ENCODE results near the gene FARP2.
"Not testable (repeated sequence)": the region's sequence is repeated elsewhere in the genome, so short reads cannot be mapped to it uniquely, and the experiment has no call there.

The FARP2 gene

DNA sequence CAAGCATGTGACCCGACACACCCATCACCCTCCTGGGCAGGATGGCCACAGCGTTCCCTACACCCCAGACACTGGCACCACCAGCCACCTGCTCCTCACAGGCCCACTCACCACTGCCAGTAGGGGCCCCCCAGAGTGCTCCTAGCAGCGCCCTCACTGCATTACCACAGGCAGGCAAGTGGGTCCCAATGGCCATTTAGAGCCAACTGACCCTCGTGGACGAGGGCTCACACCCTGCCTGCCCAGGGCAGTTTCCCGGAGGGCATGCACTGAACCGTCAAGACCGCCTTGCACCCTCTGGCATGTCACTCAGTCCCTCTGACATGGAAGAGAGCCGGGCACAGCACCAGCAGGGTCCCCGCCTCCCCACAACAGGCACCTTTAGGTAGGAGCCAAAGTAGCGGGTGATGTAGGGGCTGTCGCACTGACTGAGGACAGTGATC lies 145.0 kb downstream of the FARP2 start:
- DNase-seq (ENCODE audit: low spot score): no peak
- TF ChIP-seq, protein P1, sequence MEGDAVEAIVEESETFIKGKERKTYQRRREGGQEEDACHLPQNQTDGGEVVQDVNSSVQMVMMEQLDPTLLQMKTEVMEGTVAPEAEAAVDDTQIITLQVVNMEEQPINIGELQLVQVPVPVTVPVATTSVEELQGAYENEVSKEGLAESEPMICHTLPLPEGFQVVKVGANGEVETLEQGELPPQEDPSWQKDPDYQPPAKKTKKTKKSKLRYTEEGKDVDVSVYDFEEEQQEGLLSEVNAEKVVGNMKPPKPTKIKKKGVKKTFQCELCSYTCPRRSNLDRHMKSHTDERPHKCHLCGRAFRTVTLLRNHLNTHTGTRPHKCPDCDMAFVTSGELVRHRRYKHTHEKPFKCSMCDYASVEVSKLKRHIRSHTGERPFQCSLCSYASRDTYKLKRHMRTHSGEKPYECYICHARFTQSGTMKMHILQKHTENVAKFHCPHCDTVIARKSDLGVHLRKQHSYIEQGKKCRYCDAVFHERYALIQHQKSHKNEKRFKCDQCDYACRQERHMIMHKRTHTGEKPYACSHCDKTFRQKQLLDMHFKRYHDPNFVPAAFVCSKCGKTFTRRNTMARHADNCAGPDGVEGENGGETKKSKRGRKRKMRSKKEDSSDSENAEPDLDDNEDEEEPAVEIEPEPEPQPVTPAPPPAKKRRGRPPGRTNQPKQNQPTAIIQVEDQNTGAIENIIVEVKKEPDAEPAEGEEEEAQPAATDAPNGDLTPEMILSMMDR (IDR thresholded peaks at IDR 0.05; ENCODE audit: borderline replicate concordance, control extremely low read depth, extremely low read depth, insufficient read depth, missing control alignments): no peak
- in situ Hi-C loops (cut with MboI; ENCODE audit: low sequenced_read_pairs, unreplicated experiment): no loop called here

DNA sequence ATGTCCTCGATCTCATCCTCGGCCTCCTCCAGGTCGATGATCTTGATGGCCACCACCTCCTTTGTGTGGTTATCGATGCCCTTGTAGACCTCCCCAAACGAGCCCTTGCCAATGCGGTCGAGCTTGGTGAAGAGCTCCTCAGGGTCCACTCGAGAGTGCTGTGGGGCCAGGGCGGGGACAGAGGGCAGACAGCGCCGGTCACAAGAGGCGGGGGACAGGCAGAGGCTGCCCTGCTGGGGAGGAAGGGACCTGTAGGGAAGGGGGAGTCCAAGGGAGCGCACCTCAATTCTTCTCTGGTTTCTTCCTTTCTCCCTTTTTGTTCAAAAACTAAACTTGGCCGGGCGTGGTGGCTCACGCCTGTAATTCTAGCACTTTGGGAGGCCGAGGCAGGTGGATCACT lies 145.5 kb downstream of the FARP2 start:
- in situ Hi-C loops (cut with MboI; ENCODE audit: low sequenced_read_pairs, unreplicated experiment): no loop called here
- no peak for DNase-seq (ENCODE audit: low spot score)
- TF ChIP-seq, protein P1 (IDR thresholded peaks at IDR 0.05; ENCODE audit: borderline replicate concordance, control extremely low read depth, extremely low read depth, insufficient read depth, missing control alignments): no peak

DNA sequence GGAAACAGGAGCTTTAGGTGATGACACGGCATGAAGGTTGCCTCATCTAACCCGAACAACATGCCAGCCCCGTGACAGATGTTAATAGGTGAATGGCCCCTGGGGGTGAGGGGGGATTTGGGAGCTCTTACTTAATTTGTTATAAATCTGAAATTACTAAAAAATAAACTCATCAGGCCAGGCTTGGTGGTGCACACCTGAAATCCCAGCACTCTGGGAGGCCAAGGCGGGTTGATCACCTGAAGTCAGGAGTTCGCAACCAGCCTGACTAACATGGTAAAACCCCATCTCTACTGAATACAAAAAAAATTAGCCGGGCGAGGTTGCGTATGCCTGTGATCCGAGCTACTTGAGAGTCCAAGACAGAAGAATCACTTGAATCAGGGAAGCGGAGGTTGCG lies 146.2 kb downstream of the FARP2 start:
- DNase-seq (ENCODE audit: low spot score): no peak
- in situ Hi-C loops (cut with MboI; ENCODE audit: low sequenced_read_pairs, unreplicated experiment): no loop called here
- TF ChIP-seq, protein P1 (IDR thresholded peaks at IDR 0.05; ENCODE audit: borderline replicate concordance, control extremely low read depth, extremely low read depth, insufficient read depth, missing control alignments): no peak

DNA sequence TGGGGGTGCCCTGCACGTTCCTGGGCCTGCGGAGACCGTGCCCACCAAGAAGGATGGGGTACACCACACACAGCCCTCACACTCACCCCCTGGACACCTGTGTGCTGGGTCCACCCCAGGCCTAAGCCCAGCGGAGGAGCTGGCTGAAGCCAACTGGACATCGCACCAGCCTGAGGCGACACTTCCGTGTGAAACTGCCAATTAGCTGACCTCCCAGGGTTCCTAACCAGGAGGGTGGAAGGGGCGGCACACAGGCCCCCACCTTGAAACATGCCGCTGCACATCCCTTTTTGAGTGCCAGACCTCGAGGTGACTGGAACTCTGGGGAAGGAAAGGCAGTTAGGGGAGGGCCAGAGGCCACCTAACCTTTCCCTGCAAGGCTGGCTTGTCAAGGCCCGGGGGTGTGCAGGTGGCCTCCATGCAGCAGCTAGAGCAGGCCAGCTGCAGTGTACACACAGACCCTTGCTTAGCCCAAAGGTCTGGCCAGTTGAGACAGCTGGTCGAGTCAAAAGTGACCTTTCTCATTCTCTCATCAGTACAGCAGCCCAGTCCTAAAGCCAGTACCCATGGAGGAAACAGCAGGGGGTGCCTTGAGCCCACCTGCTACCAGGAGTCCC lies 147.8 kb downstream of the FARP2 start:
- no peak for DNase-seq (ENCODE audit: low spot score)
- in situ Hi-C loops (cut with MboI; ENCODE audit: low sequenced_read_pairs, unreplicated experiment): no loop called here
- TF ChIP-seq, protein P1 (IDR thresholded peaks at IDR 0.05; ENCODE audit: borderline replicate concordance, control extremely low read depth, extremely low read depth, insufficient read depth, missing control alignments): no peak

DNA sequence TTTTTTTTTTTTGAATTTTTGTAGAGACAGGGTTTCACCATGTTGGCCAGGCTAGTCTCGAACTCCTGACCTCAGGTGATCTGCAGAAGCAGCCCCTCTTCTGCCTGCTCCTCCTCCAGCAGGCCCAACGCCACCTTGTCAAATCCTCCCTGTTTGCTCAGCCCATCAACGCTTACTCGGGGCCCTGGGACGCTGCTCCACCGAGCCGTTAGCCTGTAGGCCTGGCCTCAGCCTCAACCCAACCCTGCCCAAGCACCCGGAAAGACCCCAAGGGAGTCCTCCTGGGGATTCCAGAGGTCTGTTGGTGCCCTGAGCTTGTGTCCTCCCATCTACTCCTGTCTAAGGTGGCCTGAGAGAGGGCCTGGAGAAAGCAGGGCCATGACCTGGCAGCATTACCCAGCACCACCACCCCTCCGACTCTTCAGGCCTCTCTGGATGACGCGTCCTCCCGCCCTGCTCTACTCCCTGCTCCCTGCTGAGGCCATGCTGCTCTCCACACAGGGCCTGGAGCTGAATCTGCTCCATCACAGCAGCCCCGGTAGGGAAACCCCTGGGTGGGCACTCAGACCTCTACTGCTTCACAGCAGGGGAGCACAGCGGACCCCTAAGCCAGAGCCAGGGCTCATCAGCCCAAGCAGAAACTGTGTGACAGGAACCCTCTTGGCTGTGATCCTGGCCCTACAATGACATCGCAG lies 149.1 kb downstream of the FARP2 start:
- TF ChIP-seq, protein P1 (IDR thresholded peaks at IDR 0.05; ENCODE audit: borderline replicate concordance, control extremely low read depth, extremely low read depth, insufficient read depth, missing control alignments): no peak
- DNase-seq (ENCODE audit: low spot score): no peak
- in situ Hi-C loops (cut with MboI; ENCODE audit: low sequenced_read_pairs, unreplicated experiment): no loop called here

DNA sequence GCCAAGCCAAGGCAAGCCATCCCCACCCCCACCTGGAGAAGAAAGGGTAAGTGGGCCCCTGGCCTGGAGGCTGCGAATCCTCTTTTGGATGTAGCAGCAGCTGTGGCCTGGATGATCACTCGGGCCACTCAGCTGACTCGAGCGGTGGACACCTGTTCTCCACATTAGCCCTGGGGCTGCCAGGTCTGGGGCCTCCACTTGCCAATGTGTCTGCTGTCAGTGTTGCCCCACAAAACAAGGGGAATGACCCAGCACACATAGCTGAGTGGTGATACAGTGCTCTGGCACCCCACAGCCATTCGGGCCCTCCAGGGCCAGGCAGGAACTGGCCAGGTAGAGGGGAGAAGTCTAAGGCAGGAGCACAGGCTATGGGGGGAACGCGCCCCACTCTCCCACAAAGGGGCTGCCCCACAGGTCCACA lies 149.7 kb downstream of the FARP2 start:
- in situ Hi-C loops (cut with MboI; ENCODE audit: low sequenced_read_pairs, unreplicated experiment): no loop called here
- DNase-seq (ENCODE audit: low spot score): no peak

DNA sequence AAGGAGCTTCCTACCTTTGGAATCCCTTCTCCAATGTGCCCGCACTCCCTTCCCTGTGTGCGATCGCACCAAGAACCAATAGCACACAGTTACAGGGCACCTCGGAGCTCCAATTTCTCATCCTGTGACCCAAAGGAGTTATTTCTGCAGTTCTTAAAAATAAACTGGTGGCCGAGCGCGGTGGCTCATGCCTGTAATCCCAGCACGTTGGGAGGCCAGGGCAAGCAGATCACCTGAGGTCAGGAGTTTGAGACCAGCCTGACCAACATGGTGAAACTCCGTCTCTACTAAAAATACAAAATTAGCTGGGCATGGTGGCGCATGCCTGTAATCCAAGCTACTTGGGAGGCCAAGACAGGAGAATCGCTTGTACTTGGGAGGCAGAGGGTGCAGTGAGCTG lies 150.2 kb downstream of the FARP2 start:
- in situ Hi-C loops (cut with MboI; ENCODE audit: low sequenced_read_pairs, unreplicated experiment); DNase-seq (ENCODE audit: low spot score): not testable (repeated sequence)

More for the DNA sequence above, 149.7 kb downstream of the FARP2 start:
- TF ChIP-seq, protein P1 (IDR thresholded peaks at IDR 0.05; ENCODE audit: borderline replicate concordance, control extremely low read depth, extremely low read depth, insufficient read depth, missing control alignments): no peak
